SU-DHL-6 (cell line): Measurements from ENCODE around the gene STK40.

ENCODE experiments used
- EZH2phosphoT487 ChIP-seq: fragments of 200-600 bp; sonication (generic), shearing (Covaris generic); conservative IDR thresholded peaks from 2 replicates; pipeline ENCODE4 v1.6.1; 2018; ENCODE audit warnings: mild to moderate bottlenecking, antibody characterized with exemption, low read length, moderate library complexity, mixed read lengths
- TF ChIP-seq, protein P1 (sequence below): fragments of 200-600 bp; sonication (generic); IDR thresholded peaks from one replicate; pipeline ENCODE4 v1.5.1; 2017; ENCODE audit warnings: antibody characterized with exemption, mild to moderate bottlenecking, low read length, moderate library complexity; ENCODE audit not compliant: insufficient read depth, poor library complexity, severe bottlenecking

DNA sequence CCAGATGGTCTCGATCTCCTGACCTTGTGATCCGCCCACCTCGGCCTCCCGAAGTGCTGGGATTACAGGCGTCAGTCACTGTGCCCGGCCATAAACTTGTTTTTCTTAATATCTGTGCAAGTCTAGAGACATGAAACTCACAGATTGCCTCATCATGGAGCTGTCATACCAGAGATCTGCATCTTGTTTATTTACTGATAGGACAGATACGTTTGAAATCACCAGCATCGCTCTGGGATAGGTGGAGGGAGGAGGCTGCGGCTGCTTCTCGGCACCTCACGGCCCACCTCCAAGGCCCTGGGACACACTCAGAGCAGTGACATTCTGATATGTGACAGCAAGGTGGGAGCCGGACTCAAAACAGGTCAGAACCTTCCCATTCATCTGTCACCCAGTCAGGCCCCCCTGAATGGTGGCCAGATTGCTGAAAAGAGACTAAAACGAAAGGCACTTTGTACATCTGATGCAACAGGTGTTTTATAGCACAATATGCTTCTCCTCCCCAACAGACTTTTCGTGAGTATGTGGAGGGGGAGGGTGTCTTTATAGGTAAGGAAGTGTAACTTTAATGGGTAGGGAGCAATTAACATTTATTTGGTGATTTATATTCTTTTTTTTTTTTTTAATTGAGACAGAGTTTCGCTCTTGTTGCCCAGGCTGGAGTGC, 30.1 kb upstream of the STK40 start:
- TF ChIP-seq, protein P1, sequence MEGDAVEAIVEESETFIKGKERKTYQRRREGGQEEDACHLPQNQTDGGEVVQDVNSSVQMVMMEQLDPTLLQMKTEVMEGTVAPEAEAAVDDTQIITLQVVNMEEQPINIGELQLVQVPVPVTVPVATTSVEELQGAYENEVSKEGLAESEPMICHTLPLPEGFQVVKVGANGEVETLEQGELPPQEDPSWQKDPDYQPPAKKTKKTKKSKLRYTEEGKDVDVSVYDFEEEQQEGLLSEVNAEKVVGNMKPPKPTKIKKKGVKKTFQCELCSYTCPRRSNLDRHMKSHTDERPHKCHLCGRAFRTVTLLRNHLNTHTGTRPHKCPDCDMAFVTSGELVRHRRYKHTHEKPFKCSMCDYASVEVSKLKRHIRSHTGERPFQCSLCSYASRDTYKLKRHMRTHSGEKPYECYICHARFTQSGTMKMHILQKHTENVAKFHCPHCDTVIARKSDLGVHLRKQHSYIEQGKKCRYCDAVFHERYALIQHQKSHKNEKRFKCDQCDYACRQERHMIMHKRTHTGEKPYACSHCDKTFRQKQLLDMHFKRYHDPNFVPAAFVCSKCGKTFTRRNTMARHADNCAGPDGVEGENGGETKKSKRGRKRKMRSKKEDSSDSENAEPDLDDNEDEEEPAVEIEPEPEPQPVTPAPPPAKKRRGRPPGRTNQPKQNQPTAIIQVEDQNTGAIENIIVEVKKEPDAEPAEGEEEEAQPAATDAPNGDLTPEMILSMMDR, result no peak
- TF ChIP-seq EZH2phosphoT487, result no peak
